Breast epithelium (tissue), 4 donors: ENCODE results near the gene ZNF688. TPM values are rescaled to one million over a fixed set of nuclear protein-coding genes. Genes with fewer than 3 reads are reported as not detected.
"Not testable (repeated sequence)": the region's sequence is repeated elsewhere in the genome, so short reads cannot be mapped to it uniquely, and the experiment has no call there.

ENCODE experiments used
- DNase-seq, 2 donors: peaks; one replicate each; pipeline ENCODE4 v3.0.0-alpha.2; 2019; ENCODE audit warnings: low spot score in 2 of 2
- H3K27ac ChIP-seq, 2 donors: fragments of 200-600 bp; sonication (generic) in 1 of 2; one replicate each; pipeline ENCODE4 v1.5.1; 2016 to 2019; ENCODE audit warnings: mild to moderate bottlenecking in 1 of 2
- H3K27me3 ChIP-seq, 2 donors: fragments of 200-600 bp; sonication (generic) in 1 of 2; one replicate each; pipeline versions ENCODE4 v1.5.1 to v1.6.0; 2017 to 2019; ENCODE audit warnings: control low read depth in 1 of 2, mild to moderate bottlenecking in 1 of 2
- H3K36me3 ChIP-seq: fragments of 200-600 bp; one replicate; pipeline ENCODE4 v1.5.1; 2019
- H3K4me1 ChIP-seq, 2 donors: fragments of 200-600 bp; sonication (generic); one replicate each; pipeline ENCODE4 v1.5.1; 2016 to 2019; ENCODE audit warnings: control low read depth in 1 of 2
- H3K4me3 ChIP-seq, 3 donors: fragments of 200-600 bp; sonication (generic); 1 replicate in 2 of 3; 2 replicates in 1 of 3; pipeline ENCODE4 v1.5.1; 2016 to 2019; ENCODE audit warnings: mild to moderate bottlenecking in 3 of 3, moderate library complexity in 2 of 3
- H3K9me3 ChIP-seq, 2 donors: fragments of 200-600 bp; sonication (generic) in 1 of 2; one replicate each; pipeline ENCODE4 v1.5.1; 2016 to 2019; ENCODE audit warnings: control low read depth in 1 of 2
- CTCF ChIP-seq, 3 donors: fragments of 450-650 bp; IDR thresholded peaks; one replicate each; pipeline ENCODE4 v1.5.1; 2016 to 2017; ENCODE audit warnings: antibody characterized with exemption in 3 of 3, mild to moderate bottlenecking in 3 of 3, moderate library complexity in 3 of 3
- POLR2A ChIP-seq: fragments of 450-650 bp; IDR thresholded peaks from one replicate; pipeline ENCODE4 v1.6.1; 2016; ENCODE audit warnings: antibody characterized with exemption, mild to moderate bottlenecking, moderate library complexity
- POLR2AphosphoS5 ChIP-seq, 3 donors: sonication (generic); formaldehyde crosslinking; IDR thresholded peaks; one replicate each; pipeline ENCODE4 v1.6.1; 2017; ENCODE audit warnings: antibody characterized with exemption in 3 of 3
- intact Hi-C: fragments of 100-400 bp; cut with DNase I; formaldehyde crosslinking; loops from one replicate; pipeline ENCODE4 v1.15.1; 2023; ENCODE audit warnings: low total_unique reads
- total RNA-seq, 3 donors: library from RNA; depleted of rRNA; stranded (reverse); fragments of >200 nt; gene quantifications; one replicate each; pipeline ENCODE4 v1.1.0, GENCODE V29; 2016

The ZNF688 gene
- total RNA-seq, 3 donors from 2014 or later = 17.4 to 18.4 (median 18.4) TPM

- Histone ChIP-seq H3K4me3 (no peak overlapping the region), H3K4me1 (no peaks in the 10 kb centered on the region), H3K9me3 (no peaks in the 10 kb centered on the region), H3K27me3 (no peaks in the 10 kb centered on the region), H3K27ac (no peak overlapping the region), H3K36me3 (no peaks in the 10 kb centered on the region)
- no peak for TF ChIP-seq CTCF (IDR thresholded peaks at IDR 0.05)
- no peak for TF ChIP-seq POLR2AphosphoS5 (IDR thresholded peaks at IDR 0.05)
- no peak for TF ChIP-seq POLR2A
- DNase-seq = no peak
- intact Hi-C loops = loop anchor here (10.0 kb wide), 1 partner anchor 76 kb away; no protein-coding TSS in a partner anchor
Measured at GRCh38 chr16:30548416-30549253, 22.9 kb downstream of the ZNF688 start.

GRCh38 chr16:30546115-30546514 is 25.4 kb downstream of the ZNF688 start:
- Histone ChIP-seq H3K4me3 (no peak overlapping the region), H3K36me3 (no peaks in the 10 kb centered on the region), H3K27me3 (no peaks in the 10 kb centered on the region), H3K4me1 (no peaks in the 10 kb centered on the region), H3K27ac (no peak overlapping the region), H3K9me3 (no peaks in the 10 kb centered on the region)
- intact Hi-C loops = loop anchor here (10.0 kb wide), 1 partner anchor 79 kb away; no protein-coding TSS in a partner anchor
- TF ChIP-seq POLR2AphosphoS5 (IDR thresholded peaks at IDR 0.05) = no peak
- DNase-seq = no peak

- intact Hi-C loops = loop anchor here (10.0 kb wide), 1 partner anchor 82 kb away; no protein-coding TSS in a partner anchor
- H3K9me3 ChIP-seq = no peaks in the 10 kb centered on the region
- no peaks in the 10 kb centered on the region for H3K27me3 ChIP-seq
- TF ChIP-seq POLR2AphosphoS5 (IDR thresholded peaks at IDR 0.05) = no peak
- no peak for TF ChIP-seq POLR2A
- no peak for TF ChIP-seq CTCF (IDR thresholded peaks at IDR 0.05)
- H3K27ac ChIP-seq = no peak overlapping the region
- no peaks in the 10 kb centered on the region for H3K4me1 ChIP-seq
- H3K36me3 ChIP-seq = no peaks in the 10 kb centered on the region
- H3K4me3 ChIP-seq = no peak overlapping the region
- DNase-seq = no peak
Measured at GRCh38 chr16:30543067-30543466, 28.4 kb downstream of the ZNF688 start.

- Histone ChIP-seq H3K36me3 (no peaks in the 10 kb centered on the region), H3K27me3 (no peaks in the 10 kb centered on the region), H3K9me3 (no peaks in the 10 kb centered on the region), H3K27ac (no peak overlapping the region), H3K4me1 (no peaks in the 10 kb centered on the region), H3K4me3 (no peak overlapping the region)
- no peak for TF ChIP-seq POLR2A
- TF ChIP-seq CTCF (IDR thresholded peaks at IDR 0.05) = no peak
- TF ChIP-seq POLR2AphosphoS5 (IDR thresholded peaks at IDR 0.05) = no peak
- DNase-seq = no peak
- intact Hi-C loops = loop anchor here (10.0 kb wide), 1 partner anchor 83 kb away; no protein-coding TSS in a partner anchor
Measured at GRCh38 chr16:30541502-30542329, 29.8 kb downstream of the ZNF688 start.

GRCh38 chr16:30540916-30541464 is 30.5 kb downstream of the ZNF688 start:
- not testable (repeated sequence) for DNase-seq, H3K36me3 ChIP-seq, H3K4me1 ChIP-seq, H3K27me3 ChIP-seq, H3K9me3 ChIP-seq, H3K4me3 ChIP-seq, H3K27ac ChIP-seq
- intact Hi-C loops = loop anchor here (10.0 kb wide), 1 partner anchor 84 kb away; no protein-coding TSS in a partner anchor

GRCh38 chr16:30539986-30540526 is 31.5 kb downstream of the ZNF688 start:
- not testable (repeated sequence) for DNase-seq, H3K4me3 ChIP-seq, H3K4me1 ChIP-seq, H3K27me3 ChIP-seq, H3K27ac ChIP-seq, H3K36me3 ChIP-seq, H3K9me3 ChIP-seq
- intact Hi-C loops = loop anchor here (2.0 to 10.0 kb wide), 2 partner anchors 15 to 85 kb away; no protein-coding TSS in a partner anchor
